Measurements from ENCODE around the gene HNRNPC.

The HNRNPC gene

GRCh38 chr14:21184254-21184653 is 85.0 kb downstream of the HNRNPC start:
- TF ChIP-seq GATA2 (IDR thresholded peaks at IDR 0.05; ENCODE audit: low read depth, low read length) (no peak), GATA3 (IDR thresholded peaks at IDR 0.05; ENCODE audit: low read depth, low read length) (no peak)

DNA sequence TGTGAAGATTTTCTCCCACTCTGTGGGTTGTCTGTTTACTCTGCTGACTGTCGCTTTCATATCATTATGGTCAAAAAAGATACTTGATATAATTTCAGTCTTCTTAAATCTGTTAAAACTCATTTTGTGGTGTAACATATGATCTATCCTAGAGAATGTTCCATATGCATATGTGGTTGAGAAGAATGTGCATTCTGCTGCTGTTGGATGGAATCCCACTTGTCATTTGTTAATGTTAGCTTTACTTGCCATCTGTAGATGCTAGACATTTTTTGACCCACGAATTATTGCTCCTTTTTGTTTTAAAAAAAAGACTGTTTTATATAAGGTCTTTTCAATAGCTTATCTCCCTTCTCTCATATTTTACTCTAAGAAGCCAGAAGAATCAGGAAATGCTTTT is 87.1 kb downstream of the HNRNPC start:
- no peak for TF ChIP-seq GATA3 (IDR thresholded peaks at IDR 0.05; ENCODE audit: low read depth, low read length)
- TF ChIP-seq GATA2 (IDR thresholded peaks at IDR 0.05; ENCODE audit: low read depth, low read length) = no peak

DNA sequence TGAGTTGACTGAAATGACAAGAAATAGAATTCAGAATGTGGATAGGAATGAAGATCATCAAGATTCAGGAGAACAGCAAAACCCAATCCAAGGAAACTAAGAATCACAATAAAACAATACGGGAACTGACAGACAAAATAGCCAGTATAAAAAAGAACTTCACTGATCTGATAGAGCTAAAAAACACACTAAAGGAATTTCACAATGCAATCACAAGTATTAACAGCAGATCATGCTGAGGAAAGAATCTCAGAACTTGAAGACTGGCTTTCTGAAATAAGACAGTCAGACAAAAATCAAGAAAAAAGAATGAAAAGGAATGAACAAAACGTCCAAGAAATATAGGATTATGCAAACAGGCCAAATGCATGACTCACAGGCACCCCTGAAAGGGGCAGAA is 98.1 kb downstream of the HNRNPC start:
- TF ChIP-seq GATA2 (IDR thresholded peaks at IDR 0.05; ENCODE audit: low read depth, low read length) = no peak
- no peak for TF ChIP-seq GATA3 (IDR thresholded peaks at IDR 0.05; ENCODE audit: low read depth, low read length)

GRCh38 chr14:21169573-21169972 is 99.7 kb downstream of the HNRNPC start:
- TF ChIP-seq GATA2 (IDR thresholded peaks at IDR 0.05; ENCODE audit: low read depth, low read length) (no peak), GATA3 (IDR thresholded peaks at IDR 0.05; ENCODE audit: low read depth, low read length) (no peak)

DNA sequence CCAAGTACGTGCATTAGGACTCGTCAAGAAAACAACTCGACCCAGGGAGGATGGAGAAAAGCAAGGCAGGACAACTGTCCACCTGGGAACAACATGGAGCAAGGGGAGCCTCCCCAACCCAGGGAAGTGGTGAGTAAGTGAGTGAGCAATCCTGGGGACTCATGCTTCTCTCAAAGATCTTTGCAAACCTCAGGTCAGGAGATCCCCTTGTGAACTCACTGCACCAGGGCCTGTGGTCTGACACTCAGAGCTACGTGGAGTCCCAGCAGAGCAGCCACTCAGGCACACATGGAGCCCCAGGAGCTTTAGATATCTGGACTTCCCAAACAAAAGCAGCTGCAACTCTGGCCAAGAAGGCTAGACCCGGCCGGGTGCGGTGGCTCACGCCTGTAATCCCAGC is 101.2 kb downstream of the HNRNPC start:
- TF ChIP-seq GATA2 (IDR thresholded peaks at IDR 0.05; ENCODE audit: low read depth, low read length) (no peak), GATA3 (IDR thresholded peaks at IDR 0.05; ENCODE audit: low read depth, low read length) (no peak)

DNA sequence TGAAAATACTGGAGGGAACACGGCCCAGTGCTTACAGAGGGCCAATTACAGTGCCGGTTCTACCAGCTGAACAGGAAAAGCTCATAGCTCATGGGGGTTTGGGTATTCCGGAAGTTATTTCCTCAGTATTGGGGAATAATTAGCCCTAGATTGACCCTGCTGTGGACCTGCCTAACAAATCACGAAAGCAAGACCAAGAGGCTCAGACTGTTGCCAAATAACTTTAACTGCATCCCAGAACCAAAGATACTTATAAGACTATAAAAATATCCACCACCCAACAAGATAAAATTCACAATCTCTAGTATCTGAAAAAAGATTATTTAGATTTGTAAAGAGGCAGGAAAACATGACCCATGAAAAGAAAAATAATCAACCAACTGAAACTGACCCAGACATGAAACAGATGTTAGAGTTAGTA is 105.4 kb downstream of the HNRNPC start:
- no peak for TF ChIP-seq GATA2 (IDR thresholded peaks at IDR 0.05; ENCODE audit: low read depth, low read length)
- no peak for TF ChIP-seq GATA3 (IDR thresholded peaks at IDR 0.05; ENCODE audit: low read depth, low read length)

DNA sequence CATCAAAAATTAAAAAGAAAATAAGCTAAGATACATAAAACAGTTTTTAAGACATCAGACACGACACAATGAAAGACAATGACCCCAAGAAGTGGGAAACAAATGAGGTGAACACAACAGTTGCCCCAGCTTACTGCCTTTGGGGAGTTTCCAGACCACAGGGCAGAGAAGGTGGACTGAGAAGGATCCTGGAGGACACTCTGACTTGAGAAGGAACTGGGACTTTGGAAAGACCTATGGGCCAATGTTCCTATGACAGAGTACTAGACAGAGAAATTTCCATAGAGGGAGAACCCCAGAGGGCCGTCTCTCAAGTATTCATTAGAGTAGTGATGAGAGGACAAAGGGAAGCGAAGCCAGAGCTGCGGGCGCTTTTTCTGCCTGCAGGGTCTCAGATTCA is 107.2 kb downstream of the HNRNPC start:
- TF ChIP-seq GATA2 (IDR thresholded peaks at IDR 0.05; ENCODE audit: low read depth, low read length) = no peak
- no peak for TF ChIP-seq GATA3 (IDR thresholded peaks at IDR 0.05; ENCODE audit: low read depth, low read length)

- TF ChIP-seq GATA2 (IDR thresholded peaks at IDR 0.05; ENCODE audit: low read depth, low read length) = no peak
- no peak for TF ChIP-seq GATA3 (IDR thresholded peaks at IDR 0.05; ENCODE audit: low read depth, low read length)
Observed at GRCh38 chr14:21160061-21160610, 109.1 kb downstream of the HNRNPC start.
